Muscle of back (tissue), 13 donors: ENCODE data around the gene ESRRA. TPM values are rescaled to one million over a fixed set of nuclear protein-coding genes. Genes with fewer than 3 reads are reported as not detected.

ENCODE experiments used
- DNase-seq, 3 donors: peaks; one replicate each; pipeline versions ENCODE4 v3.0.0 to v3.0.0-alpha.2; 2013
- long read RNA-seq, 9 donors: transcript quantifications; one replicate each; lab custom pipeline, GENCODE V29; 2026
- polyA plus RNA-seq, 10 donors: library from polyadenylated mRNA; unstranded; fragments of 120-200 nt; gene quantifications; one replicate each; pipeline ENCODE4 v1.2.1, GENCODE V29; 2013; ENCODE audit not compliant: insufficient read length in 10 of 10

ESRRA gene
- polyA plus RNA-seq, result 10 to 100 TPM; 20.4 to 31.5 (median 24.5) TPM
- long read RNA-seq, donor 1, partial matches to known transcripts, result 0 of 2 reads
- long read RNA-seq, donor 1, other reads (novel, unspliced or antisense), result 0 of 2 reads
- long read RNA-seq, donor 2, transcript ESRRA-201 (7 exons, 2,215 nt), result major isoform, 8 of 301 reads
- long read RNA-seq, donor 2, partial matches to known transcripts, result 288 of 301 reads
- long read RNA-seq, donor 2, other reads (novel, unspliced or antisense), result 5 of 301 reads
- long read RNA-seq, donor 3, result 0 reads
- long read RNA-seq, donor 4, partial matches to known transcripts, result 255 of 266 reads
- long read RNA-seq, donor 4, other reads (novel, unspliced or antisense), result 7 of 266 reads
- long read RNA-seq, donor 5, transcript ESRRA-201 (7 exons, 2,215 nt), result major isoform, 9 of 348 reads
- long read RNA-seq, donor 5, partial matches to known transcripts, result 323 of 348 reads
- long read RNA-seq, donor 5, other reads (novel, unspliced or antisense), result 16 of 348 reads
- long read RNA-seq, donor 6, transcript ESRRA-201 (7 exons, 2,215 nt), result major isoform, 8 of 433 reads
- long read RNA-seq, donor 6, partial matches to known transcripts, result 412 of 433 reads
- long read RNA-seq, donor 6, other reads (novel, unspliced or antisense), result 11 of 433 reads
- long read RNA-seq, donor 7, partial matches to known transcripts, result 11 of 14 reads
- long read RNA-seq, donor 7, other reads (novel, unspliced or antisense), result 0 of 14 reads
- long read RNA-seq, donor 8, partial matches to known transcripts, result 251 of 255 reads
- long read RNA-seq, donor 8, other reads (novel, unspliced or antisense), result 0 of 255 reads
- long read RNA-seq, donor 9, partial matches to known transcripts, result 0 of 3 reads
- long read RNA-seq, donor 9, other reads (novel, unspliced or antisense), result 0 of 3 reads

- DNase-seq, result peak; percentile 98 to 99 (median 99)
These were observed at the start of gene ESRRA for GRCh38 chr11:64305075-64305690. TSS of gene ESRRA (plus strand) at chr11:64305524. CDS start at chr11:64307180, 1,656 bp downstream.

DNA sequence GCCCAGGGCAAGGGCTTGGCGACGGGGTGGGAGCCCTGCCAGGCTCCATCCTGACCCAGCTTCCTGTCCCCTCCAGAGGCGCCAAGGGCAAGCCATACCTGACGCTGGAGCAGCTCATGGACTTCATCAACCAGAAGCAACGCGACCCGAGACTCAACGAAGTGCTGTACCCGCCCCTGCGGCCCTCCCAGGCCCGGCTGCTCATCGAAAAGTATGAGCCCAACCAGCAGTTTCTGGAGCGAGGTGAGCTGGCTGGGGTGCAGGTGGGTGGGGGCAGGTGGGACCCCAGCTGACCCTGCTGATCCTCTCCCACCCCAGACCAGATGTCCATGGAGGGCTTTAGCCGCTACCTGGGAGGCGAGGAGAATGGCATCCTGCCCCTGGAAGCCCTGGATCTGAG lies 49.0 kb upstream of the ESRRA start:
- no peak for DNase-seq

DNA sequence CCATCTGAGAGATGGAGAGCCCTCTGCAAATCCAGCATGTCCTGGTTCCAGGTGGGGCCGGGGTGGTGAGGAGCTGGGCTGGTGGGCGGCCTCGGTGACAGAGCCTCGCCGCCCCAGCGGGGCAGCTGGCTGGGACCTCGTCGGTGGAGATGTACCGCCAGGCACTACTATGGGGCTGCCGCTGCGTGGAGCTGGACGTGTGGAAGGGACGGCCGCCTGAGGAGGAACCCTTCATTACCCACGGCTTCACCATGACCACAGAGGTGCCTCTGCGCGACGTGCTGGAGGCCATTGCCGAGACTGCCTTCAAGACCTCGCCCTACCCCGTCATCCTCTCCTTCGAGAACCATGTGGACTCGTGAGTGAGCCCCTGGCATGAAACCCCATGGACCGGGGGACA lies 47.0 kb upstream of the ESRRA start:
- no peak for DNase-seq

DNA sequence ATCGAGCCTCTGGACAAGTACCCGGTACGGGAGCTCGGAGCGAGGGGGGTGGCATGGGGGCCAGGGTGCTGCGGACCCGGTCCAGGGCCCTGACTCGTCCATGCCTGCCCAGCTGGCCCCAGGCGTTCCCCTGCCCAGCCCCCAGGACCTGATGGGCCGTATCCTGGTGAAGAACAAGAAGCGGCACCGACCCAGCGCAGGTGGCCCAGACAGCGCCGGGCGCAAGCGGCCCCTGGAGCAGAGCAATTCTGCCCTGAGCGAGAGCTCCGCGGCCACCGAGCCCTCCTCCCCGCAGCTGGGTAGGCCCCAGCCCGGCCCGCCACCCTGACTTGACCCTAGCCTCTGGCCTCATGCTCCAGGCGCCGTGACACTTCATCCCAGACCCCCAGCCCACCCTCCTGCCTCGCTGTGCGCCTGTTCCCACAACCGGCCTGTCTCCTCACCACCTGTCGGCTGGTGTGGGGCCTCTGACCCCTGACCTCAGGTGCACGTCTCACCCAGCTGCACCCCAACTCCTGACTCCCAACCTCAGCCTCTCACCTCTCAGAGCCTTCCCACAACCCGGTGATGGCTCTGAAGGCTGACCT lies 46.3 kb upstream of the ESRRA start:
- no peak for DNase-seq

- no peak for DNase-seq
These were observed 45.7 kb upstream of the ESRRA start for GRCh38 chr11:64259533-64260067.

- DNase-seq, result no peak
These were observed 45.1 kb upstream of the ESRRA start for GRCh38 chr11:64260147-64260708.

DNA sequence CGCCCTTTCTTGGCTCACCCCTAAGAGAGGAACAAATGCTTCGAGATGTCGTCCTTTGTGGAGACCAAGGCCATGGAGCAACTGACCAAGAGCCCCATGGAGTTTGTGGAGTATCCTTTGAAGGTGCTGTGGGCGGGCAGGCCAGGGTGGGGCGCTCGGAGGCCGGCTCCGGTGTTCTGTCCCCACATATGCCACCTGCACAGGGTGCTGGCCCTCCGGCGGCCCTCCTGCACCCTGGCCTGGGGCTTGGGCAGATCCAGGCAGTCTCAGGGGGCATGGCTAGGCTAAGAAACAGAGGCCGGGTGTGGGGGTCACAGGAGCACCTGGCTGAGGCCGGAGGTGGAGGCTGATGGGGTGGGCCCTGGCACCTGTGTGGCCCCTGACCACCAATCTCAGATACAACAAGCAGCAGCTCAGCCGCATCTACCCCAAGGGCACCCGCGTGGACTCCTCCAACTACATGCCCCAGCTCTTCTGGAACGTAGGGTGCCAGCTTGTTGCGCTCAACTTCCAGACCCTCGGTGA lies 43.7 kb upstream of the ESRRA start:
- DNase-seq, result no peak

DNA sequence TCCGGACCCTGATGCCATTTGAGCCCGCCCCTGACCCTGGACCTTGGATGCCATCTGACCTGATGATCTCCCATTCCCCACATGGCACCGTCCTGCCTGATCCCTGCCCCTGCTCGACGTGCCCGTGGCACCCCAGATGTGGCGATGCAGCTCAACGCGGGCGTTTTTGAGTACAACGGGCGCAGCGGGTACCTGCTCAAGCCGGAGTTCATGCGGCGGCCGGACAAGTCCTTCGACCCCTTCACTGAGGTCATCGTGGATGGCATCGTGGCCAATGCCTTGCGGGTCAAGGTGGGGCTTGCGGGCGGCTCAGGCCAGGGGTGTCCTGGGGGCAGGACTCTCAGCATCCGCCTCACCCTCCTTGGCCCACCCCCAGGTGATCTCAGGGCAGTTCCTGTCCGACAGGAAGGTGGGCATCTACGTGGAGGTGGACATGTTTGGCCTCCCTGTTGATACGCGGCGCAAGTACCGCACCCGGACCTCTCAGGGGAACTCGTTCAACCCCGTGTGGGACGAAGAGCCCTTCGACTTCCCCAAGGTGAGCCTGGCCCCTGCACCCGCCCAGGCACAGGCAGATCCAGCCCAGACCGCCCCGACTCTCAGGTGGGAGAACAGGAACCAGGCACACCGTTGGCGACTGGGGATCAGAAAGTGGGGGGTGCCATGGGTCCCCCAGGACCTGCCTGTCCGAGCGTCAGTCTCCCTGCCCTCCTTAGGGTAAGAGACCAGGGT lies 42.9 kb upstream of the ESRRA start:
- DNase-seq, result no peak

GRCh38 chr11:64263021-64263946 lies 42.0 kb upstream of the ESRRA start:
- no peak for DNase-seq

DNA sequence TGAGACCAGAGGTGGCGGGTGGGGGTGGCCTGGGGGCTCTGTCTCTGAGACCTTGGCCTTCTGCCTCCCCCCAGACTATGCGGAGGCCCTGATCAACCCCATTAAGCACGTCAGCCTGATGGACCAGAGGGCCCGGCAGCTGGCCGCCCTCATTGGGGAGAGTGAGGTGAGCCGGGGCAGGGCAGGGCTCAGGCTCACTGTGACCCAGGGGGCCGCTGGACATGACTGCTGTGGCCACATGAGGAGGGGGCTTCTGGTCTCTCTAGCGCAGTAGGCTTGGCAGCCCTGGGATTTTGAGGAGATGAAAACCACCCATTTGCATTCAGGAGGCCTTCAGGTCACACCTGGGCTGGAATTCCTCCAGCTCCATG lies 41.4 kb upstream of the ESRRA start:
- DNase-seq, result no peak

GRCh38 chr11:64264371-64264852 lies 40.9 kb upstream of the ESRRA start:
- no peak for DNase-seq

- DNase-seq, result no peak
These were observed 39.9 kb upstream of the ESRRA start for GRCh38 chr11:64265176-64266160.

- no peak for DNase-seq
These were observed 39.0 kb upstream of the ESRRA start for GRCh38 chr11:64266339-64266738.

GRCh38 chr11:64267207-64267945 lies 37.9 kb upstream of the ESRRA start:
- DNase-seq, result no peak

- peak in 1 of 3 donors; percentile 69 for DNase-seq
These were observed 37.1 kb upstream of the ESRRA start for GRCh38 chr11:64268025-64268892.
